NOMO-1 treated with DMSO at 0.1 percent for 48 hours (cell line): ENCODE data around the gene BLOC1S5.
"Not testable (repeated sequence)": the region's sequence is repeated elsewhere in the genome, so short reads cannot be mapped to it uniquely, and the experiment has no call there.

Source experiments
- DNase-seq: peaks from one replicate; lab custom pipeline; 2025; ENCODE audit not compliant: unreplicated experiment; lab: John Stamatoyannopoulos, UW

The BLOC1S5 gene

DNA sequence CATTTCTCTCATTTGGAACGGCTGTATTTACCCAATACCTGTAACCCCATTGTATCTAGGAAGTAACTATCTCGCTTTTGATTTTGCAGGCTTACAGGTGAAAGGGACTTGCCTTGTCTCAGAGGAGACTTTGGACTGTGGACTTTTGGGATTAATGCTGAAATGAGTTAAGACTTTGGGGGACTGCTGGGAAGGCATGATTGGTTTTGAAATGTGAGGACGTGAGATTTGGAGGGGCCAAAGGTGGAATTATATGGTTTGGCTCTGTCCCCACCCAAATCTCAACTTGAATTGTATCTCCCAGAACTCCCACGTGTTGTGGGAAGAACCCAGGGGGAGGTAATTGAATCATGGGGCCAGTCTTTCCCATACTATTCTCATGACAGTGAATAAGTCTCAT is 18.4 kb downstream of the BLOC1S5 start:
- DNase-seq, result not testable (repeated sequence)

DNA sequence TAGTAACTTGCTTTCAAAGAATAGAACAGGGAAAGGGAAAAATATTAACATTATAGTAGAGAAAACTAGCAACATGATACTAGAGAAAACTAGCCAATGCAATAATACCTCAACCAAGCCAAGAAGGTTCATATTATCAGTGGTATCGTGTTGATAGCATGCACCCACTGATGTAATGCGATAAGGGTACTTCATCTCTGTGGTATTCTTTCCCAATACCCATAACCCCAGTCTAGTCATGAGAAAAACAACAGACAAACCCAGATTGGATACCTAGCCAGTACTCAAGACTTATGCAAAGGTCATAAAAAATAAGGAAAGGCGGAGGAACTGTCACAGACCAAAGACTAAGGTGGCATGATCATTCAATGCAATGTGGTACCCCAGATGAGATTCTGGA is 21.0 kb downstream of the BLOC1S5 start:
- no peak for DNase-seq

DNA sequence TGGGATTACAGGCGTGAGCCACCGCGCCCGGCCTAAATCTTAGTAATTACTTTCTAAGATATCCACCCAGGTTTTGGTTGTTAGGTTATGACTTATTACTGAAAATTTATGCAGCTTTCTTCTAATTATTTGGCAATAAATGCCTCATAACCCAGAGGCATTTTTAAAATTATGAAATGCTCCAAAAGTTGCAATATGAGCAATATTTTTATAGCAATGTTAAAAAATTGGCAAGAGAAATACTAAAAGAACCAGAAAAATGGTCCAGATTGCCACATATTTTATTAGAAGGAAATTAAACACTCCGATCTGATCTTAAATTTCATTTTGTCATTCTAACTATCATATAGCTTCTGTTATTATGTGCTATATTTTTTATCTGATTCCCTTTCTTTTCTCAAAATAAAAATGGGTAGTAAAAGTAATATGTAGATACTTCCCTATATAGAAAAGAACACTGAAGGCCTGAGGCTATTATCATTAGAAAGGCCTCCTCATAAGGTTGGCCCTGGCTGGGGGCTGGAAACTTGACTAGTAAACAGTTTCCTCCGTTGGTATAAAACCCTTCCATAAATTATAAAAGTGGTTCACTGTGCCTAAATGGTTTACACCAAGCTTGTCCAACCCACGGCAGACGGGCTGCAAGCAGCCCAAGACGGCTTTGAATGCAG is 22.1 kb downstream of the BLOC1S5 start:
- peak; percentile 30 for DNase-seq

DNA sequence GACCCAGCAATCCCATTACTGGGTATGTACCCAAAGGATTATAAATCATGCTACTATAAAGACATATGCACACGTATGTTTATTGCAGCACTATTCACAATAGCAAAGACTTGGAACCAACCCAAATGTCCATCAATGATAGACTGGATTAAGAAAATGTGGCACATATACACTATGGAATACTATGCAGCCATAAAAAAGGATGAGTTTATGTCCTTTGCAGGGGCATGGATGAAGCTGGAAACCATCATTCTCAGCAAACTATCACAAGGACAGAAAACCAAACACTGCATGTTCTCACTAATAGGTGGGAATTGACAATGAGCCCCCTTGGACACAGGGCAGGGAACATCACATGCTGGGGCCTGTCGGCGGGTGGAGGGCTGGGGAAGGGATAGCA is 30.1 kb downstream of the BLOC1S5 start:
- DNase-seq, result not testable (repeated sequence)

DNA sequence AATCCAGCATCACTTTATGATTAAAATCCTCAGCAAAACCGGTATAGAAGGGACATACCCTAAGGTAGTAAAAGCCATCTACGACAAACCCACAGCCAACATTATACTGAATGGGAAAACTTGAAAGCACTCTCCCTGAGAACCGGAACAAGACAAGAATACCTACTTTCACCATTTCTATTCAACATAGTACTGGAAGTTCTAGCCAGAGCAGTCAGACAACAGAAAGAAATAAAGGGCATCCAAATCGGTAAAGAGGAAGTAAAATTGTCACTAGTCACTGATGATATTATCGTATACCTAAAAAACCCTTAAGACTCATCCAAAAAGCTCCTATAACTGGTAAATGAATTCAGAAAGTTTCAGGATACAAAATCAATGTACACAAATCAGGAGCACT is 33.3 kb downstream of the BLOC1S5 start:
- DNase-seq, result peak; percentile 4

DNA sequence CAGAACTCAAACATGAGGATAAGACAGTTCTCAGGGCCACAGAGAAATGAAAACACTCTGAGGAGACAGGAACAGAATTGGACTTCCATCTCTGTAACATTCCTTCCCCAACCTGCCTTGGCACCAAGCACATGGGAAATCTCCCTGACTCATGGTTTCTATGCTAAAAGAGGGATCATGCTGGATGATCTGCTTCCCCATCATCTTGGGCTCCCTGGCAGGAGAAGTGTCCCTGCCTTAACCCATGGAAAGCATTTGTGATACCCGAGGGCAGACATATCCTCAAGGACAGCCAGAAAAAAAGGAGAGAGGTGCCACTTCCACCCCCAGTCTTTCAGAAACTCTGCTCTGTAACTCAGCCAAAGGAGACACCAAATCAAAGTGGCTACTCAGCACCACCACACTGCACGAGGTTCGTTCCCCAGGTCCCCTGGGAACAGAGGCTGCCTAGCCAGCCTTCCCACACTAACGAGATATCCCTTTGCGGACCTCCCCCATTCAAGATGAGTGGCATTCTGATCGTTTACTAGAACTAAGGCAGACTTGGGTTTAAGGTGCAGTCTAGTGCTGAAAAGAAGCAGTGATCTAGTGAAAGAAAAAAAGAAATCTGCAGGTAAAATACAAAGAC is 34.8 kb downstream of the BLOC1S5 start:
- no peak for DNase-seq

DNA sequence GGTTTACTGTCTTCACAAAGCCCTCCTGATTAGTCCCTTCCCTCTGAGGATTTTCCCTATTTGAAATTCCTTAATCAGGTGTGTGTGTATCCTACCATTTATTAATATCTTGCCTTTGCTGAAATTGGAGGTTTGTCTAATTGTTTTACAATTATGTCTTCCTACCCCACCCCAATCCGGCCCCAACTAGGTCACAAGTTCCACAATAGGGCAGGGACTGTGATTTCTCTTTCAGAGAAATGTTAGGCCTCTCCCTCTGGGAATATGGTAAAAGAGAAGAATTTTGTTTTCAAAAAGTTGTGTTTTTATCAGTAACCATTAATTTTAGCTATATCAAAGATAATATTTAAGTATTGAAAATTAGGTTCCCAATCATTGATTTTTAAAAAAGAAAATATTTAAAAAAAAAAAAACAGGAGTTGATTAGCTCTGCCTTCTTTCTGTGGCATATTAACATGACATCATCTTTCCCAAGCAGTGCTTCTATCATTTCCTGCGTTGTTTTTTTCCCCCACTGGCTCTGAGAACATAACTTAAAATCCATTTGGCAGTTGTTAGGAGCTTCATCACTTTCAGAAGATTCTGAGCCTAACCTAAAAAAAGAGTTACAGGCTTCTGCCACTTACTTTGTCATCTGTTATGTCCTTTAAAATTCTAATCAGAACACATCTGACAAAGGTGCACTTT is 36.1 kb downstream of the BLOC1S5 start:
- DNase-seq, result no peak

DNA sequence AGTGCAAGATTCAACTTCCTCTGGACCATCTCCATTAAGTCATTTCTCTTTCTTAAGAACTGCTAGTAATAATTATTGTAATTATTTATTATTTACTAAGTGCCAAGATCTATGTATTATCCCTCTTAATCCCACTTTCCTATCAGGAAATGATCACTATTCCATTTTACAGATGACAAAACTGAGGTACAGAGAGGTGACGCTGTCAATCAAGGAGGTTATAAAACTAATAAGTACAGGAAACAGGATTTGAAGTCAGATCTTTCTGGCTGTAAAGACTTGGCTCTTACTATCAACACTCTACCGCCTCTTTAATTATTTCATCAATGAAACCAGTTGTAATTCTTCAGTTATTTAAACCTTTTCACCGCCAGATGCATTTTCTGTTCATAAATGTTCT is 37.4 kb downstream of the BLOC1S5 start:
- no peak for DNase-seq

DNA sequence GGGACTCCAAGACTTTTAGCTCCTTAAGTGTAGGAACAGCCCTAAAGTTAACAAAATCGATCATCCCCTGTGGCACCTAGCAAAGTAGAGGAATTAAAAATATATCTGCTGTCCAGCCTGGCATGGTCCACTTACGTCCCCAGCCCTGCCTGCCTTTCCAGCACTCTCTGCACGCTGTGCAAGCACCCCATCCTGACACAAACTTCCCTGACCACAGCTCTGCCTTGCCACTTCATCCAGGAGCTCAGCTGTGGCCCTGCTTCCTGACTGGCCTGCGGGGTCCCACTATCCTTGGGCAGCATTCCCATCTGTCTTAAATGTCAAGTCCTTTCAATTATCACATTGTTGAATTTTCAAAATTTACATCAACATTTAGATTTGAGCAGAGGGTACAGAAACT is 39.0 kb downstream of the BLOC1S5 start:
- no peak for DNase-seq

DNA sequence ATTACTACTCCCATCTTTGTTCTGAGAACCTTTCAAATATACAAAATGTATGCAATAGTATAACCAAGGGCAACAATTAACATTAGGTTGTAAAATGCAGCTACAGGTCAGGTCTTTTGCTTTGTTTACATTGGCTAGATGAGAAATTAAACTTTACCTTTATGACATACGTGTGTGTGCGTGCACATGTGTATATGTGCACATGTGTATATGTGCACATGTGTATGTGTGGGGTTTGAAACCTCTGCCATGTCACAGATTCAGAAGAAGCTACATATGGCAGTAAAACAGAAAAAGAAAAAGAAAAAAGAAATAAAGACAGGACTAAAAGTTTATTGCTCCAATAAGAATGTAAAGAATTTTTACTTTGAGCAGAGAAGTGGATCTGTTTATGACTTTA is 40.6 kb downstream of the BLOC1S5 start:
- DNase-seq, result no peak

DNA sequence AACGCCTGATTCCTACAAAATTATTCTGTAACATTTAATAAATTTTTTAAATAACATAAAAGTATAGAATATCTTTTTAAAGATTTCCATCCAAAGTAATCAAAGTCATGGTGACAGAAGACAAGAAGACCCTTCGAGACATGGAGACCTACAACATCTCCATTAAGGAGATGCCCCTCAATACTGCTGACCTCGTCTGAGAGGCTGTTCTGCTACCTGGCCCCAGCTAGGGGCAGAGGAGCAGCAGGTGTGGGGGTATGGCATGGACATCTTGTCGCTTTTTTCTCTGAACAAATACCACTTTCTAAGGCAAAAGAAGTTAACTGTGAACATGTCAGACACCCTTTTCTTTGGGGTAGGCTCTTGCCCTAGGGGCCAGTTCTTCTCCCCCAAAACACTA is 44.1 kb downstream of the BLOC1S5 start:
- DNase-seq, result no peak

DNA sequence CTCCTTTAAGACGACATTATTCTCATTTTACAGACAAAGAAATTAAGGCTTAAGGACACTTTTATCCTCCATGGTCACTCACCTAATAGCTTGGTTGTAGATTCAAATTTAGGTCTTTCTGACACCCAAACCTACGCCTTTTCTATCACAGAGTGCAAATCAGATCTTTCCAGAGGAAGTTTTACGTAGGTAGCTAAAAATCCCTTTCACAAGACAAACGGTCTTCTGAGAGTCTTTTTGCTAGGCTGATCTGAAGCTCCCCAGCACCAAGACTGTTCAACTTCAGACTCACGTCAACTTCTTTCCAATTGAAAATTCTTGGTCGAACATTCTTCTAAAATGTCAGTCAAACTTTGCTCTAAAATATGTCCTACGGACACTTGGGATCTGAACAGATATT is 46.5 kb downstream of the BLOC1S5 start:
- no peak for DNase-seq

DNA sequence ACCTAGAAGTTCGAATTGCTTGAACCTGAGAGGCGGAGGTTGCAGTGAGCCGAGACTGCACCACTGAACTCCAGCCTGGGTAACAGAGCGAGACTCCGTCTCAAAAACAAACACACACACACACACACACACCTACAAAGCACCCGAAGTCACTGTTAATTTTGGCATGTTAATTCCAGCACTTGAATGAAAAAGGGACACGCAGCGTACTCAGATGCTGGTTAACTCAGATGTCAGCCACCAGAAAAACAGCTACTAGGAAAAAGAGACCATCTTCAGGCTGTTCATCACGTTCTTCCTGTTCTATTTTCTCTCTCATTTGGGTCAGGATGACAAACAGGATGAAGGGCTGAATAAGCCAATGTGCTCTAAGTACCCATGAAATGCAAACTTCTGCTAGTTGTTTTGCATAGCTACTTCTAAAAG is 46.9 kb downstream of the BLOC1S5 start:
- DNase-seq, result no peak

DNA sequence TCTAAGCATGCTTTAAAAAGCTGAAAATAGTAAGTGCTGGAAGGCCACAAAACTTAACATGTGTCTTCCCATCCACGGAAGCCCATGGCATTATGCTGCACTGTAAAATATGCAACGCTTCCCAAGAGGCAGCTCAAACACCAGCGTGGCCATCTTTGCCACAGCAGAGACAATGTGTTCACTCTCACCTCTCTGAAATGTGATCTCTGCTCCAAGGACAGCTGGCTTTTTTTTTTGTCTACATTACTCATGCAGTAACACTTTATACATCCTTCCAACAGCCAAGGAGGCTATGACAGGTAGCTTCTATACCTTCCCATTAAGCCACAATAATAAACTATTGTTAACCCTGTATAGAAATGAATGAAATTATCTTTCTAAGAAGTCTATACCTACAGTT is 49.2 kb downstream of the BLOC1S5 start:
- no peak for DNase-seq

DNA sequence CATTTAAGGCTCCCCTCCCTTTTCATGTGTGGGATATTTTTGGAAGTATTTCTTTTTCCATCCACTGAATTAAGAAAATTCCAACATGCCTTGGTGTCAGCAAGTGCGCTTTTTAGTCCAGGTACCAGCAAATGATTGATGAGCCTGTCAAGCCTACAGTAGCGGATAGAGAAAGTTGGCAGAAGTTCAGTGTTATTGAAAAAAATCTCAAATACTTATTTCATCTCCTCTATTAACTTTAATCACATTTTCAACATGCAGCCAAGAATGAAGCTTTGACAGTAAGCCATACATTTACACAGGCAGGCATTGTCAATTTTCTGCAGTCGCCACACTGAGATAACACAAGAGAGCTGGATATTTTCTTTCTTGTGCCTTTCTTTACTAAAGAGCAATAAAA is 50.4 kb downstream of the BLOC1S5 start:
- no peak for DNase-seq

DNA sequence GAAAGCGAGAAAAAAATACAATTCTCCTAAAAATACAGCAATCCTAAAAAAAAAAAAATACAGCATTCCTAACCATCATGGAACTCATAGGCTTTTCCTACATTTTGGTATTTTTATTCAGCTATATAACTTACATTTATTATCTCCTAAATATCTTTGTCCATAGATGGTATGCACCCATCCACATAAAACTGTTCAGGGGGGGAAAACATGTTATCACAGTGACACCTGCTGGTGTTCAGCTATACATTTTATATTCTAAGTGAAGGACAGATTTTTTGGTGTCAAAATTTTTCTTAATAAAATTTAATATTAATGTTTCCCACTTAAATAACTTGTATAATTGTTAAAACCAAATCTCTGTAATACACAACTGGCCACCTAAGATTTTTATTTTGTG is 58.0 kb downstream of the BLOC1S5 start:
- peak; percentile 3 for DNase-seq

DNA sequence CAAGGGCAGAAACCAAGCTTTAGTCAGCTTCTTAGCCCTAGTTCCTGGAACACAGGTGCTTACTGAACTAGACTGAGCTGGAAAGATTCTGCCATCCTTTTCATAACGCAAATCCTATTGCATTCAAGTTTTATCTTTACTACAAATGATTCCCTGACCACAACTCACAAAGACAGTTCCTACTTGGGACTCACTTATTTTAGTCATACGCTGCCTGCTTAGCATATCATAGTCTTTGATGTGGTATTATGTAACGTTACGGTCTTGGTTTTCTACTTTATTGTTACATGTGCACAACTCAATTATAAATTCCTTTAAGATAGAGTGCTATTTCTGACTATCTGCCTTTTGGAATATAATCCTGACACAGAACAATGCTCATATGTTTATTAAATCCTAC is 59.1 kb downstream of the BLOC1S5 start:
- no peak for DNase-seq

DNA sequence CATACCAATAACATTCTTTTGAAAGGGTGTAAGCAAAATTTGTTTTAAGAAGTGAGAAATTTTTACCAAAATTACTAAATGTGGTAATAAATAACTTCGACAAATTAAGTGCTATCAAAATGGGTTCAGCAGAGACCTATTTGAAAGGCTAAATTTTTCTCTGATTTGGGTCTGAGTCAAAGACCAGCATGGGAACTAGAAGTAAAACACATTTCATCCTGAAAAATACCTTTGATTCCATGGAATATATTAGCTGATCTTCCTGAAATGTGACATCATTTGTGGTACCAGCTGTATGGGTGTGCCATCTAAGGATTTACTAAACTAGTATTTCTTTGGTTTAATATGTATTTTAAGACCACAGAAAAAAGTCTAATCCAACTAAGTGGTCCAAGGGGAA is 63.6 kb downstream of the BLOC1S5 start:
- DNase-seq, result no peak

DNA sequence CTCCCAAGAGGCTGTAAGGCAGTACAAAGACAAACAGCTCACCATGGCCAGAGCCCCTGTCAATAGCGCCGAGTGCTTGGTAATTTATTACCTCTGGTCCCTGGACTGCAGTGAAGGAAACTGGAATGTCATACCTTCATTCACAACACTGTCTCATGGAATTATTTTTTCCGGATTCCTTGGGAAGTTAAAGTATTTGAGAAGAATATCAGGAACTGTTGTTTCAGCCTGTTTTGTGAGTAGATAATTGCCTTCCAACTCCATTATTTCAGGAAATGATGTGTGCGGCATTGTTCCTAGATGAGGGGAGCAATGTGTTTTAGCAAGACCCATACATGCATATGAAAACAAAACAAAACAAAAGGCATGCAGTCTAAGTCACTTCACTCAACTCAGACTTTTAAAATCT is 64.0 kb downstream of the BLOC1S5 start:
- DNase-seq, result no peak

DNA sequence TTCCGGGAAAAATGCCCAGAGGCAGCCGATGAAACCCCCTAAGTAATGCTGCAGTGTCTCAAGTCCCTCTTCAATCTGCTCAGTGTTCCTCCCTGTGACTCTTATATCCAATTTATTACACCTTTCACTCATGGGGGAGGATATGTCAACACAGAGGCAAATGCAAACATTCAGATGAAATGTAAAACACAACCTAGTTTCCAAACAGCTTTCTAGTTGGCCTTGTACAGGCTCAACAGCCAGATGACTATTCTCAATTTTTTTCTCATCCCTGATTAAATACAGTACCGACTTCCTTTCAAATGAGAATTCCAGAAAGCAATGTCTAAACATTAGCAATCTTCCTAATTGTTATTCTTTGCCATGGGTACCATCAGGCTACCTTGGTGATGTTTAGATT is 65.0 kb downstream of the BLOC1S5 start:
- no peak for DNase-seq

DNA sequence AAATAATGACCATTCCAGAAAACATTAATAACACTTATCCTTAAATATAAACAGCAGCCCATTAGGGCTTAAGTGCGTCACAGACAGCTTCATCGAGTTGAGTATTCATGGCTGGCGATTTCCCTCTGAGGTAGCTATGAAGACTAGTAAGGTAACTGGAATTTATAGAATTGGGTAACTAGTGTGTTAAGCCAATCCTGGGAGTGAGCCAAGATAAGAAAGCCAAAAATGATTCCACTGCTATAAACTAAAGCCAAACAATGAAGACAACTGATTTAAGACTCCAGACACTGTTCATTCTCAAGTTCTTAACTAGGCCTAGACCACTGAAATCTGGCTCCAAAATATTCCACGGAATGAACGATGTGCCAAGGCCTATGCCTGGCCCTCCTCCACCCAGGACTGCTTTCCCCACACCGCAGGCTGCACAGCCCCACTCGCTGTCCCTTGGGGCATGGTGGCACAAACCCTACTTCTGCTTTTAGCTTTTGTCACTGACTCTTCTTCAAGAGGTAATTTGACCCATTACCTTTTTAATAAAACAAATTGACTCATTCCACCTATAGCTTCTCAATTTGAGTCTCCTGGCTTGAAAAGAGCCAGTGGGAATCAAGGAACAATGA is 66.0 kb downstream of the BLOC1S5 start:
- no peak for DNase-seq

DNA sequence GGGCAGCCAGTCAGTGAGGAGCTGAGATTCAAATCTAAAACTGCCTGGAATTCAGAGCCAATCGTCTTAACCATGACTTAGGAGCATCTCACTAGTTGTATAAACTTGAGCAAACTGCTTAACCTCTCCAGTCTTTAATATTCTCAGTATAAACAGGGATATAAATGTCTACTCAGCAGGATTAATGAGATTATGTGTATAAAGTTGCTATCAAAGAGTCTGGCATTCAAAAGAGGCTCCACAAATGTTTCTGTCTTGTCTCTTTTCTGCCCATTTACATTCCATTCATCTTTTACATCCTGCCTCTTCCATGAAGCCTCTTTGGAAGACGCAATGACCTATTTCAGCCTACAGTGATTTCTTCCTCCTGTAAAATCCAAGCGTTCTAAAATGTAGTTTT is 66.9 kb downstream of the BLOC1S5 start:
- no peak for DNase-seq
